Kidney epithelial cell (primary cell): Measurements from ENCODE around the gene CMSS1. TPM values are rescaled to one million over a fixed set of nuclear protein-coding genes. Genes with fewer than 3 reads are reported as not detected.
"Not testable (repeated sequence)": the region's sequence is repeated elsewhere in the genome, so short reads cannot be mapped to it uniquely, and the experiment has no call there.

ENCODE experiments used
- DNase-seq: peaks from one replicate; pipeline ENCODE4 v3.0.0-alpha.2; 2010; ENCODE audit warnings: low read depth
- H3K27me3 ChIP-seq: 2 replicates; pipeline ENCODE4 v1.6.0; 2011; ENCODE audit warnings: low read length; ENCODE audit not compliant: control insufficient read depth, insufficient read depth
- H3K36me3 ChIP-seq: 2 replicates; pipeline ENCODE4 v1.5.1; 2011; ENCODE audit warnings: low read length; ENCODE audit not compliant: control insufficient read depth, insufficient read depth
- H3K4me3 ChIP-seq: 2 replicates; pipeline ENCODE4 v1.5.1; 2011; ENCODE audit warnings: low read depth, mild to moderate bottlenecking, control low read depth, low read length
- total RNA-seq: library from RNA; depleted of rRNA; stranded (reverse); fragments of >200 nt; gene quantifications from 2 replicates; pipeline ENCODE4 v1.2.3, GENCODE V29; 2015
- TF ChIP-seq, protein P1 (sequence below): IDR thresholded peaks from 2 replicates; pipeline ENCODE4 v1.5.1; 2011; ENCODE audit warnings: mild to moderate bottlenecking, moderate library complexity, low read length, control low read depth, inconsistent platforms; ENCODE audit not compliant: insufficient read depth, poor library complexity, severe bottlenecking

CMSS1 gene
- total RNA-seq, 1 donor from 2014 or later = 36.9 TPM

DNA sequence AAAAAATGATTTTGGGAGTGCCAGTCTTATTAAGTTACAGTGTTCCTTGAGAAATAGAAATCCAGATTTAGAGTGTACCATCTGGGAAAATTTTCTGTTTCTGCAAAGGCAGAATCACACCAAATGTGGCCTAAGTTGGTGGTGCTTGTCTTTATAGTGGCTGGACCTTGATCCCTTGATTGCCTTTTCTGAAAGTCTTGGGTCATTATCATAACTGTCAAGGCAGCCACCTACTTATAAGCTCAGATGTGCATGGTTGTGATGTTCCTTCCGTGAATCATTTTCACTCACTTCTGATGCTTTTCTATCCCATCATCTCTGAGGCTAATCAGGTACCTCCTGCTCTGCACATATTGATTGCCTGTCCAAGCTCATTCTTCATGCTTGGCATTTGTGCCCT is 20.1 kb downstream of the CMSS1 start:
- H3K27me3 ChIP-seq = no peaks in the 10 kb centered on the region
- H3K36me3 ChIP-seq = no peaks in the 10 kb centered on the region
- no peak for DNase-seq
- TF ChIP-seq, protein P1, sequence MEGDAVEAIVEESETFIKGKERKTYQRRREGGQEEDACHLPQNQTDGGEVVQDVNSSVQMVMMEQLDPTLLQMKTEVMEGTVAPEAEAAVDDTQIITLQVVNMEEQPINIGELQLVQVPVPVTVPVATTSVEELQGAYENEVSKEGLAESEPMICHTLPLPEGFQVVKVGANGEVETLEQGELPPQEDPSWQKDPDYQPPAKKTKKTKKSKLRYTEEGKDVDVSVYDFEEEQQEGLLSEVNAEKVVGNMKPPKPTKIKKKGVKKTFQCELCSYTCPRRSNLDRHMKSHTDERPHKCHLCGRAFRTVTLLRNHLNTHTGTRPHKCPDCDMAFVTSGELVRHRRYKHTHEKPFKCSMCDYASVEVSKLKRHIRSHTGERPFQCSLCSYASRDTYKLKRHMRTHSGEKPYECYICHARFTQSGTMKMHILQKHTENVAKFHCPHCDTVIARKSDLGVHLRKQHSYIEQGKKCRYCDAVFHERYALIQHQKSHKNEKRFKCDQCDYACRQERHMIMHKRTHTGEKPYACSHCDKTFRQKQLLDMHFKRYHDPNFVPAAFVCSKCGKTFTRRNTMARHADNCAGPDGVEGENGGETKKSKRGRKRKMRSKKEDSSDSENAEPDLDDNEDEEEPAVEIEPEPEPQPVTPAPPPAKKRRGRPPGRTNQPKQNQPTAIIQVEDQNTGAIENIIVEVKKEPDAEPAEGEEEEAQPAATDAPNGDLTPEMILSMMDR = no peak
- no peak overlapping the region for H3K4me3 ChIP-seq

- Histone ChIP-seq H3K36me3 (no peaks in the 10 kb centered on the region), H3K4me3 (no peak overlapping the region)
These were observed 21.1 kb downstream of the CMSS1 start for GRCh38 chr3:99838755-99839154.

GRCh38 chr3:99839613-99840012 is 22.0 kb downstream of the CMSS1 start:
- Histone ChIP-seq H3K27me3 (no peaks in the 10 kb centered on the region), H3K4me3 (no peak overlapping the region), H3K36me3 (no peaks in the 10 kb centered on the region)
- DNase-seq = no peak
- TF ChIP-seq, protein P1 = no peak

More at GRCh38 chr3:99838755-99839154, 21.1 kb downstream of the CMSS1 start:
- TF ChIP-seq, protein P1 = no peak
- H3K27me3 ChIP-seq = no peaks in the 10 kb centered on the region
- DNase-seq = no peak

GRCh38 chr3:99841949-99842348 is 24.3 kb downstream of the CMSS1 start:
- DNase-seq, H3K4me3 ChIP-seq, H3K27me3 ChIP-seq, H3K36me3 ChIP-seq: not testable (repeated sequence)

- no peaks in the 10 kb centered on the region for H3K27me3 ChIP-seq
- H3K36me3 ChIP-seq = no peaks in the 10 kb centered on the region
- TF ChIP-seq, protein P1 = peak; percentile 57
- H3K4me3 ChIP-seq = no peak overlapping the region
- DNase-seq = peak; percentile 21
These were observed 25.3 kb downstream of the CMSS1 start for GRCh38 chr3:99842826-99843589.

- H3K27me3 ChIP-seq = no peaks in the 10 kb centered on the region
- DNase-seq = no peak
- no peak overlapping the region for H3K4me3 ChIP-seq
- no peaks in the 10 kb centered on the region for H3K36me3 ChIP-seq
- TF ChIP-seq, protein P1 = no peak
These were observed 26.1 kb downstream of the CMSS1 start for GRCh38 chr3:99843590-99844258.
